Stimulated activated CD8-positive, alpha-beta memory T cell treated with anti-CD3 and anti-CD28 coated beads, Interleukin-2, amount 100 ng/mL, for 48 hours (primary cell): Measurements from ENCODE around the gene MAGEH1.
"Not testable (repeated sequence)": the region's sequence is repeated elsewhere in the genome, so short reads cannot be mapped to it uniquely, and the experiment has no call there.

Source experiments
- DNase-seq, 2 donors: peaks; one replicate each; pipeline ENCODE4 v3.0.0-alpha.2; 2020; ENCODE audit warnings: low read depth in 2 of 2

Gene MAGEH1

DNA sequence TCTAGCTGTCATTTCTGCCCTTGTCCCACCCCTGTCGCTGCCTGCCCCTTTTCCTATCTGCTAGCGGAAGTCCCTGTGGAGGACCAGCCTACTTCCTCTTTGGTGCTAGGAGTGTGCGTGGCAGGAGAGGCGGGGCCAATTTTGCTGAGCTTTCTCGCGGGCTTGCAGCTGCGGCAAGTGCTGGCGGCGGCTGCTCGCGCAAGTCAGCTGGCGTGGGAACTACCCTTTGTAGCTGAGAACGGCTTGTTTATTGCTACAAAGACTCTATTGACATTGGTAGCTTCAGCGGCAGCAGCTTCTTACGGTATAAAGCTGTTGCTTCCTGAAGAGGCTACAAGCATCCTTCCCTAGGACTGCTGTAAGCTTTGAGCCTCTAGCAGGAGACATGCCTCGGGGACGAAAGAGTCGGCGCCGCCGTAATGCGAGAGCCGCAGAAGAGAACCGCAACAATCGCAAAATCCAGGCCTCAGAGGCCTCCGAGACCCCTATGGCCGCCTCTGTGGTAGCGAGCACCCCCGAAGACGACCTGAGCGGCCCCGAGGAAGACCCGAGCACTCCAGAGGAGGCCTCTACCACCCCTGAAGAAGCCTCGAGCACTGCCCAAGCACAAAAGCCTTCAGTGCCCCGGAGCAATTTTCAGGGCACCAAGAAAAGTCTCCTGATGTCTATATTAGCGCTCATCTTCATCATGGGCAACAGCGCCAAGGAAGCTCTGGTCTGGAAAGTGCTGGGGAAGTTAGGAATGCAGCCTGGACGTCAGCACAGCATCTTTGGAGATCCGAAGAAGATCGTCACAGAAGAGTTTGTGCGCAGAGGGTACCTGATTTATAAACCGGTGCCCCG is at the start of gene MAGEH1:
Gene MAGEH1, plus strand, starts transcription at position 138 of the 843 bp plus-strand sequence. Its CDS starts 248 bp downstream, at position 386.
- peak; percentile 52 to 71 for DNase-seq

DNA sequence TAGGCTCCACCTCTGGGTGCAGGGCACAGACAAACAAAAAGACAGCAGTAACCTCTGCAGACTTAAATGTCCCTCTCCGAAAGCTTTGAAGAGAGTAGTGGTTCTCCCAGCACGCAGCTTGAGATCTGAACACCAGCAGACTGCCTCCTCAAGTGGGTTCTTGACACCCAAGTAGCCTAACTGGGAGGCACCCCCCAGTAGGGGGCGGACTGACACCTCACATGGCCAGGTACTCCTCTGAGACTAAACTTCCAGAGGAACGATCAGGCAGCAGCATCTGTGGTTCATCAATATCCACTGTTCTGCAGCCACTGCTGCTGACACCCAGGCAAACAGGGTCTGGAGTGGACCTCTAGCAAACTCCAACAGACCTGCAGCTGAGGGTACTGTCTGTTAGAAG is 24.8 kb upstream of the MAGEH1 start:
- not testable (repeated sequence) for DNase-seq

DNA sequence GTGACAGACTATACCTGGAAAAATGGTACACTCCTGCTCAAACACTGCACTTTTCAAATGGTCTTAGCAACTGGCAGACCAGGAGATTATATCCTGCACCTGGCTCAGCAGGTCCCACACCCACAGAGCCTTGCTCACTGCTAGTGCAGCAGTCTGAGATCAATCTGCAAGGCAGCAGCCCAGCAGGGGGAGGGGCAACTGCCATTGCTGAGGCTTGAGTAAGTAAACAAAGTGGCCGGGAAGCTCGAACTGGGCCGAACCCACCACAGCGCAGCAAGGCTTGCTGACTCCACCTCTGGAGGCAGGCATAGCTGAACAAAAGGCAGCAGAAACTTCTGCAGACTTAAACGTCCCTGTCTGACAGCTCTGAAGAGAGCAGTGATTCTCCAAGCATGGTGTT is 8.5 kb upstream of the MAGEH1 start:
- DNase-seq: not testable (repeated sequence)

- no peak for DNase-seq
Observed at GRCh38 chrX:55450259-55450658, 1.7 kb upstream of the MAGEH1 start.

- no peak for DNase-seq
Observed at GRCh38 chrX:55451141-55451540, 786 bp upstream of the MAGEH1 start.

GRCh38 chrX:55451626-55451989 is 319 bp upstream of the MAGEH1 start:
- DNase-seq: no peak

DNA sequence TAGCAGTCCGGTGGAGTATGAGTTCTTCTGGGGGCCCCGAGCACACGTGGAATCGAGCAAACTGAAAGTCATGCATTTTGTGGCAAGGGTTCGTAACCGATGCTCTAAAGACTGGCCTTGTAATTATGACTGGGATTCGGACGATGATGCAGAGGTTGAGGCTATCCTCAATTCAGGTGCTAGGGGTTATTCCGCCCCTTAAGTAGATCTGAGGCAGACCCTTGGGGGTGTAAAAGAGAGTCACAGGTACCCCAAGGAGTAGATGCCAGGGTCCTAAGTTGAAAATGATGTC is 852 bp downstream of the MAGEH1 start:
- DNase-seq: no peak

DNA sequence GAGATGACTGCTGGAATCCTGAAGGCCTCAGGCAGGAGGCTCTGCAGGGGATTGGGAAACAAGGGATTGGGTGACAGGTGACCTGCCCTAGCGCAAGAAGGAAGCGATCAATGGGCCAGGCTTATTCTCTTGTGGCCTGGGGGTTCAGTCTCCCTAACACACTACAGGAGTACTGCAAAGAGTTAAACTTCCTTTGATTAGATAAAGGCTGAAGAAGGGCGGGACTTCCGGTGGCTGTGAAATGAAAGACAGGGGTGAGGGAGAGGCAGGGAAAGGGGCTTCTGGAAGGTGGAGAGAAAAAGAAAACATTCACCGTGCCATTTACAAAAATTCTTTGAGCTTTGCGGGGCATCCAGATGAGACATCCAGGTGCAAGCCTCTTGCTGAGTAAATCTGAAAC is 3.8 kb downstream of the MAGEH1 start:
- DNase-seq: not testable (repeated sequence)

DNA sequence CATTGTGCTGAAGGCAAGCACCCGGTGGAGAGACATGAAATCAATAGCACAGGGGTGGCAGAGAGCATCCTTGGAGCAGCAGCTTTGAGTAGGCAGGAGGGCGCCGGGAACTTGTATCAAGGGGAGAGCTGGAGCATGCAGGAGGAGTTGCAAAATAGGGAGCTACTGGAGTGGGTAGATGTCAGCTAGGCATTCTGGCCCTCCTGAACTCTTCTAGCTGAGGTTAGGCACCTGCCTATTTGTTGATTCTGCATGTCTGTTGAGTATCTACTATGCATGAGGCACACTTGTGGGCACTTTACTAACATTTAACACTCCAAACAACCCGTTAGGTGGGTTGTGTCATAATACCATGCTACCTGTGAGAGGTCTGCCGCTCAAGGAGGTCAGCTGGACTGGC is 7.5 kb downstream of the MAGEH1 start:
- DNase-seq: not testable (repeated sequence)

GRCh38 chrX:55459926-55460325 is 8.0 kb downstream of the MAGEH1 start:
- DNase-seq: not testable (repeated sequence)

DNA sequence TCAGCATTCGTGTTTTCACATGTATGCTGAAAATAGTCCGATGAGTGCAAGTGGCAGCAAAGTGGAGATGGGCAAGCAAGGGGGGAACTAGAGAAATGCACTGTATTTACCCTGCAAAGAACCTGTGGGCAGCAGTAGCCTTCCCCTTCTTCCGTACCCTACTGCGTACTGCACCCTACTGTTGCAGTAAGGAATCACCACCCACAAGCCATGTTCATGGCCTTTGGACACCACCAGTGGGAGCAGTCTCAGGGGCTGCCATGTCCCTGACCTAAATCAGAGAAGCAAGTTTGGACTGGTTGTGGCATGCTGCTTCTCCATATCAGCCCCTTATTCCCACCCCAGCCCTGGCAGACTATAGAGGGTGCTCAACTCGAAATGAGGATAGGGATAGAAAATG is 12.1 kb downstream of the MAGEH1 start:
- not testable (repeated sequence) for DNase-seq

DNA sequence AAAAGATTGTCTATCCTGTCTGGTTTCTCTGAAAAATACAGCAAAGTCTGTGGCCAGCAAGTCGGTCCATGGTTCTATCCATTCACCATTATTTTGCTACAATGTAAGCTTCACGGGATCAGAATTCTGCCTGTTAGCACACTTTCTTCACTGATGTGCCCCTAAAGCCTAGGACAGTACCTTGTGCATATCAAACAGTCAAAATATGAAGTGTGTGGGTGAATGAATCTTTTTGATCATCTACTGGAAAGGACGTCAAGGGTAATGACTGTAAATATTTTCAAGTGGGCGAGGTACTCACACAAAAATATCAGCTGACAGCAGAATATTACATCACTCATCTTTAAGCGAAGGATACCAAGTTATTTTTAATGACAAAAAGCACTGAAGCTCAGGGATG is 13.2 kb downstream of the MAGEH1 start:
- not testable (repeated sequence) for DNase-seq

GRCh38 chrX:55465791-55466190 is 13.9 kb downstream of the MAGEH1 start:
- DNase-seq: not testable (repeated sequence)

DNA sequence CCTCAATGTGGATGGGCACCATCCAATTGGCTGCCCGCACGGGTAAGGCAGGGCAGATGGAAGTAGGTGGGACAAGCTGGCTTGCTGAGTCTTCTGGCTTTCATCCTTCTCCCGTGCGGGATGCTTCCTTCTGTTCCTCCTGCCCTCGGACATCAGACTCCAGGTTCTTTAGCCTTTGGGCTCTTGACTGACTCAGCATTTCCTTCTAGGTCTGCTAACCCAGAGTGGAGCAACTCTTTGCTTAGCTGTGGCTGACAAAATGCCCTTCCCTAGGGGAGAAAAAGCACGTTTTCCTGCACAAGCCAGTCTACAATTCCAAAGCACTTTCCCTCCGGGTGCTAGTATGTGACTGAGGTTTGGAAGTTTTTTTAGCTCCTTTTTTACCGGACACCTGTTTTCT is 28.0 kb downstream of the MAGEH1 start:
- not testable (repeated sequence) for DNase-seq

GRCh38 chrX:55480390-55481062 is 28.6 kb downstream of the MAGEH1 start:
- no peak for DNase-seq

GRCh38 chrX:55484948-55485347 is 33.0 kb downstream of the MAGEH1 start:
- DNase-seq: no peak

DNA sequence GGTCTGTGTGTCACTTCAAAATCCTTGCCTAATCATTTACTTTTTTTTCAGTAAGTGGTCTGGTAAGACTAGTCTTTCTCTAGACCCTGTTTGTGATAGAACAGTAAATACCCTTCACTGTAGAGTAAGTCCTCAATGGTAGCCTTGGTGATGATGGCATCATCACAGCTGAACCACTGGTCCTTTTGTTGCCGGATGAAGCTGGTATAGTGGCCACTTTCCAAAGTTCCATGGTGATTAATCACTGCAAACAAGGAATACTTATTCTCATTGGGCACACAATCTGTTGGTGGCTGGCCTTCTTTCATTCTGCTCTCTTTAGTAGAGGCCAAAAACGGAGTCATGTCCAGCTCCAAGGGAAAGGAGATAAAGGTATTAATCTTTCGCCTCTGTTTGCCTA is 34.8 kb downstream of the MAGEH1 start:
- DNase-seq: no peak

DNA sequence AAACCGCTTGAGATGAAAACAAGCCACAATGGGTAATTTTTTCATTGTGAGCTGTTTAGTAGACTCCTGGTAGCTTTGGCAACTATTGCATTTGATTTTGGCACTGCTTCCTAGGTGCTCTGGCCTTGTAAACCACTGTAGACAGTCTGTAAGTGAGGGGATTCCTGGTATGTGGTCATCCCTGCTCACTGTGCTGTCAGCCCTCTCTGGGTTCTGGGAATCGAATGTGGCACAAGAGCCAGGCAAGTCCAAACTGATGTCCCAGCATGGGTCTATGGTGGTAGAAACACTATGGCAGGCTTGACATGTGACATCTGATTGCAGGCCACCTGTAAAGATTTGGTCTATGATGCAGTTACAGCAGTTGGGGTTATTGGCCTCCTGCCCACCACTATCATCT is 35.2 kb downstream of the MAGEH1 start:
- no peak for DNase-seq

- no peak for DNase-seq
Observed at GRCh38 chrX:55488006-55488592, 36.2 kb downstream of the MAGEH1 start.

- DNase-seq: peak; percentile 25 to 34
Observed at GRCh38 chrX:55488593-55489313, 36.8 kb downstream of the MAGEH1 start.

GRCh38 chrX:55489314-55490009 is 37.5 kb downstream of the MAGEH1 start, which contains the start of gene USP51:
Gene USP51, minus strand, starts transcription at chrX:55489848. Its CDS starts 909 bp downstream, at chrX:55488939.
- DNase-seq: no peak

DNA sequence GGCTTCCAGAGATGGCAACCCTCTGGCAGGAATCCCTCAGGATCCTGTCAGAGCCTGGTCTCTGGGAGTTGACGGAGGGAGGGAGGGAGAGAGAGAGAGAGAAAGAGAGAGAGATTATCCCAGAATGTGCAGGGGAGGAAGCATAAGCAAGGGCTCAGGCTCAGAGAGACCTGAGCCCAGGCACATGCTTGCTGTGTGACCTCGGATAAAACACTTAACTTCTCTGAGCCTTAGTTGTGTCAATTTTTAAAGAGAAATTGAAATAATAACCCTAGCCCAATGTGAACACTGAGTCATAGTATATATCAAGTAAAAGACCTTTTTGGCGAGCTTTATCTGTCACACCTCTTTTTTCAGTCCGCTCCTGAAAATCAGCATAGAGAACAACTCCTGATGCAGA is 38.2 kb downstream of the MAGEH1 start:
- no peak for DNase-seq
